Omental fat pad (tissue), 4 donors: ENCODE data around the gene SYNGAP1. TPM values are rescaled to one million over a fixed set of nuclear protein-coding genes. Genes with fewer than 3 reads are reported as not detected.

Experiments
- ATAC-seq: fragments of 150-250 bp; one replicate; pipeline ENCODE4 v1.9.1; 2016; ENCODE audit warnings: mild to moderate bottlenecking, moderate library complexity; ENCODE audit not compliant: low FRiP score
- DNase-seq: peaks from one replicate; pipeline ENCODE4 v3.0.0-alpha.2; 2019; ENCODE audit warnings: low spot score
- small RNA-seq: library from RNA; depleted of rRNA; stranded (forward); fragments of <200 nt; gene quantifications from one replicate; pipeline ENCODE3, GENCODE V24; 2016
- total RNA-seq, 4 donors: library from RNA; depleted of rRNA; stranded (reverse); fragments of >200 nt; gene quantifications; one replicate each; pipeline ENCODE4 v1.1.0, GENCODE V29; 2016
- TF ChIP-seq, protein P1 (sequence below), 3 donors: fragments of 450-650 bp; IDR thresholded peaks; one replicate each; pipeline ENCODE4 v1.5.1; 2016 to 2017; ENCODE audit warnings: antibody characterized with exemption in 3 of 3, mild to moderate bottlenecking in 3 of 3, moderate library complexity in 2 of 3

Gene SYNGAP1
- total RNA-seq, 4 donors from 2014 or later: 8.8 to 12.3 (median 10.3) TPM

DNA sequence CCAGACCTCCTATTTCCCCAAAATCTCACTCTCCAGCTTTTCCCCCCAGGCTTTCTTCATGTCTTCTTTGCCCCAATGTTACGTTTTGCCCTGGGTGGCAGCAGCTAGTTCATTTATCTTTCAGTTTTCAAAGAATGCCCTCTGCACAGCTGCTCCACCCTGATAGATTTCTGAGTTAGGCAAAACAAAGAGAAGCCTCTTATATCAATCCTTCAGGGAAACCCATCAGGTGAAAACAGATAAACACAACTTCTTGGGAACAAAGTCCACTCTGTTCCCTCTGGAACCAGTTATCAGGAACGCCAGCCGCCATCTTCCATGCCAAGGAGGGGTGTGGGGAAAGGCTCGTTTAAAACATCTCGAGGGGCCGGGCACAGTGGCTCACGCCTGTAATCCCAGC lies 68.5 kb downstream of the SYNGAP1 start:
- DNase-seq: no peak
- ATAC-seq: no peak

GRCh38 chr6:33490198-33490597 lies 70.3 kb downstream of the SYNGAP1 start:
- TF ChIP-seq, protein P1, sequence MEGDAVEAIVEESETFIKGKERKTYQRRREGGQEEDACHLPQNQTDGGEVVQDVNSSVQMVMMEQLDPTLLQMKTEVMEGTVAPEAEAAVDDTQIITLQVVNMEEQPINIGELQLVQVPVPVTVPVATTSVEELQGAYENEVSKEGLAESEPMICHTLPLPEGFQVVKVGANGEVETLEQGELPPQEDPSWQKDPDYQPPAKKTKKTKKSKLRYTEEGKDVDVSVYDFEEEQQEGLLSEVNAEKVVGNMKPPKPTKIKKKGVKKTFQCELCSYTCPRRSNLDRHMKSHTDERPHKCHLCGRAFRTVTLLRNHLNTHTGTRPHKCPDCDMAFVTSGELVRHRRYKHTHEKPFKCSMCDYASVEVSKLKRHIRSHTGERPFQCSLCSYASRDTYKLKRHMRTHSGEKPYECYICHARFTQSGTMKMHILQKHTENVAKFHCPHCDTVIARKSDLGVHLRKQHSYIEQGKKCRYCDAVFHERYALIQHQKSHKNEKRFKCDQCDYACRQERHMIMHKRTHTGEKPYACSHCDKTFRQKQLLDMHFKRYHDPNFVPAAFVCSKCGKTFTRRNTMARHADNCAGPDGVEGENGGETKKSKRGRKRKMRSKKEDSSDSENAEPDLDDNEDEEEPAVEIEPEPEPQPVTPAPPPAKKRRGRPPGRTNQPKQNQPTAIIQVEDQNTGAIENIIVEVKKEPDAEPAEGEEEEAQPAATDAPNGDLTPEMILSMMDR (IDR thresholded peaks at IDR 0.05): no peak
- no peak for DNase-seq
- no peak for ATAC-seq

More for the DNA sequence above, 68.5 kb downstream of the SYNGAP1 start:
- TF ChIP-seq, protein P1 (IDR thresholded peaks at IDR 0.05): no peak

DNA sequence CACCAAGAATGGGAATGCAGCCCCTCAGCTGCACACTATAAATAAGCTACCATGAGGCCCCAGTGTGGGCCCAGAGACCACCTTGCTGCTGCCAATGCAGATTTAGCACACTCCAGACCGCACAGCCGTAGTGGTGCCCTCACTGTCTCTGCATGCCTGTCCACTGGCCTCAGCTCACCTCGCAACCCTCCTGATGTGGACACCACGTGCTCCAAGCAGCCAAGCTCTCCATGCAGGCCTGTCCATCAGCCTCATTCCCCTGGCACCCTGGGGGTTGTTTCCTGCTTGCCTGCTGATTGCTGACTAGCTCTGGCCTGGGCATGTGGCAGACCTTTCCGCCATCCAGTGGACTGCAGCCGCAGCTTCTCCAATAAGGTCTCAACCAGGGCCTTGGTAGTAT lies 70.8 kb downstream of the SYNGAP1 start:
- no peak for ATAC-seq
- TF ChIP-seq, protein P1 (IDR thresholded peaks at IDR 0.05): no peak
- DNase-seq: no peak

- ATAC-seq (no peak), DNase-seq (no peak)
- TF ChIP-seq, protein P1 (IDR thresholded peaks at IDR 0.05): no peak
Observed at GRCh38 chr6:33492093-33492492, 72.2 kb downstream of the SYNGAP1 start.

DNA sequence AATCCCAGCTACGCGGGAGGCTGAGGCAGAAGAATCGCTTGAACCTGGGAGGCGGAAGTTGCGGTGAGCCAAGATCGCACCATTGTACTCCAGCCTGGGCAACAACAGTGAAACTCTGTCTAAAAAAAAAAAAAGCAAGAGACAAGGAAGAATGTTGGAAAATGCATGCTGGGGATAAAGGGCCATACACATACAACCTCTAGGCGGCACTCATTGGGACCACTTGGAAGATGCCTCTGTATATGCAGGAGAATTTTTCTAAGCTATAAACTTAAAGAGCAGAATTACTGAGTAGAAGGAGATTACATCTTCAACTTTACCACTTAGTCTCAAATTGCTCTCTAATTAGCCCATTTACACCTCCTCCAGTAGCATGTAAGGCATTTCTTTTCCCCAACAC lies 77.3 kb downstream of the SYNGAP1 start:
- no peak for DNase-seq
- no peak for ATAC-seq
- TF ChIP-seq, protein P1 (IDR thresholded peaks at IDR 0.05): no peak

GRCh38 chr6:33502486-33502885 lies 82.6 kb downstream of the SYNGAP1 start:
- ATAC-seq (no peak), DNase-seq (no peak)

DNA sequence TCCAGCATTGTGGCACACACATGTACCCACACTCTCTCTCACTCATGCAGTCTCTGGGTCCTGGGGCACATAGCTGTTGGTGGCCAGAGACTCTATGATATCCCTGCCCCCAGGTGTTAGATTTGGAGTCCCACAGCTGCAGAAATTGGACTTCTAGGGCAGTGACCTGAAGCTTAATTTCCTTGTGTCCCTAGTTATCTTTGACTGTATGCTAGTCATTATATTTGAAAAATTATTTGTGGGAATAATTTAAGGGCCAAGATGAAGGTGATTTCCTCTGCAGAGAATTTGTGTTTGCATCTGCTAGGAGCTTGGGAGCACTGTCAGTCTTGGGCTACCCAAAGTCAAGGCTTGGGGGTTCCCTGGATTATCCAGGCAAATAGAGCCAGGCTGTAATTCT lies 84.6 kb downstream of the SYNGAP1 start:
- no peak for ATAC-seq
- DNase-seq: no peak

More at GRCh38 chr6:33502486-33502885, 82.6 kb downstream of the SYNGAP1 start:
- TF ChIP-seq, protein P1 (IDR thresholded peaks at IDR 0.05): no peak

More for the DNA sequence above, 84.6 kb downstream of the SYNGAP1 start:
- TF ChIP-seq, protein P1 (IDR thresholded peaks at IDR 0.05): no peak

Small RNA genes within 50 kb of the gene (small RNA-seq; reads per million reads assigned to genes)
- gene RPL35AP4 (not detected), gene ZBTB9 (not detected)

Other genes starting within 250 kb of the SYNGAP1 start
- 1 to 10 TPM in 1 of 4 donors, under 1 TPM in 3; 0.13 to 1.3 (median 0.53) TPM for gene COL11A2, start 227.6 kb upstream of the SYNGAP1 start, total RNA-seq
- gene RXRB, start 219.4 kb upstream of the SYNGAP1 start, total RNA-seq: 10 to 100 TPM; 19.9 to 35.9 (median 22.7) TPM
- gene SLC39A7, start 219.2 kb upstream of the SYNGAP1 start, total RNA-seq: 10 to 100 TPM; 57.5 to 82.8 (median 70.1) TPM
- 10 to 100 TPM in 2 of 4 donors, 1 to 10 TPM in 2; 6.9 to 13.6 (median 11.0) TPM for gene HSD17B8, start 215.4 kb upstream of the SYNGAP1 start, total RNA-seq
- 10 to 100 TPM; 13.1 to 20.1 (median 15.7) TPM for gene RING1, start 211.6 kb upstream of the SYNGAP1 start, total RNA-seq
- gene VPS52, start 148.2 kb upstream of the SYNGAP1 start, total RNA-seq: 10 to 100 TPM; 20.2 to 54.5 (median 34.3) TPM
- 1,000 to 10,000 TPM; 2,708 to 4,129 (median 3,024) TPM for gene RPS18, start 148.0 kb upstream of the SYNGAP1 start, total RNA-seq
- gene B3GALT4, start 142.9 kb upstream of the SYNGAP1 start, total RNA-seq: 10 to 100 TPM in 1 of 4 donors, 1 to 10 TPM in 3; 6.7 to 15.9 (median 7.9) TPM
- gene WDR46, start 130.8 kb upstream of the SYNGAP1 start, total RNA-seq: 100 to 1,000 TPM in 1 of 4 donors, 10 to 100 TPM in 3; 49.7 to 103 (median 54.3) TPM
- 10 to 100 TPM; 16.0 to 30.8 (median 23.1) TPM for gene PFDN6, start 130.5 kb upstream of the SYNGAP1 start, total RNA-seq
- 10 to 100 TPM; 28.7 to 81.2 (median 41.7) TPM for gene RGL2, start 121.1 kb upstream of the SYNGAP1 start, total RNA-seq
- 10 to 100 TPM; 50.2 to 90.5 (median 69.1) TPM for gene TAPBP, start 106.0 kb upstream of the SYNGAP1 start, total RNA-seq
- gene ZBTB22, start 102.3 kb upstream of the SYNGAP1 start, total RNA-seq: 10 to 100 TPM; 10.7 to 15.3 (median 11.6) TPM
- 10 to 100 TPM; 33.4 to 65.2 (median 42.5) TPM for gene DAXX, start 97.1 kb upstream of the SYNGAP1 start, total RNA-seq
- 10 to 100 TPM in 1 of 4 donors, 1 to 10 TPM in 1, under 1 TPM in 2; 0.25 to 10.8 (median 3.1) TPM for gene KIFC1, start 28.2 kb upstream of the SYNGAP1 start, total RNA-seq
- gene PHF1, start 9.1 kb upstream of the SYNGAP1 start, total RNA-seq: 10 to 100 TPM; 40.8 to 56.5 (median 48.9) TPM
- gene CUTA, start 2.0 kb upstream of the SYNGAP1 start, total RNA-seq: 100 to 1,000 TPM in 2 of 4 donors, 10 to 100 TPM in 2; 57.1 to 107 (median 98.1) TPM
- 1 to 10 TPM; 1.4 to 8.6 (median 5.7) TPM for gene ZBTB9, start 34.5 kb downstream of the SYNGAP1 start, total RNA-seq
- 10 to 100 TPM in 3 of 4 donors, 1 to 10 TPM in 1; 6.9 to 22.7 (median 10.9) TPM for gene BAK1, start 160.2 kb downstream of the SYNGAP1 start, total RNA-seq
- gene ITPR3, start 201.3 kb downstream of the SYNGAP1 start, total RNA-seq: 10 to 100 TPM; 25.7 to 62.0 (median 35.9) TPM